ENCODE measurements around the gene SLC38A11. TPM values are rescaled to one million over a fixed set of nuclear protein-coding genes. Genes with fewer than 3 reads are reported as not detected.

SLC38A11 gene
- total RNA-seq, 1 donor from 2014 or later, result 0.41 TPM

DNA sequence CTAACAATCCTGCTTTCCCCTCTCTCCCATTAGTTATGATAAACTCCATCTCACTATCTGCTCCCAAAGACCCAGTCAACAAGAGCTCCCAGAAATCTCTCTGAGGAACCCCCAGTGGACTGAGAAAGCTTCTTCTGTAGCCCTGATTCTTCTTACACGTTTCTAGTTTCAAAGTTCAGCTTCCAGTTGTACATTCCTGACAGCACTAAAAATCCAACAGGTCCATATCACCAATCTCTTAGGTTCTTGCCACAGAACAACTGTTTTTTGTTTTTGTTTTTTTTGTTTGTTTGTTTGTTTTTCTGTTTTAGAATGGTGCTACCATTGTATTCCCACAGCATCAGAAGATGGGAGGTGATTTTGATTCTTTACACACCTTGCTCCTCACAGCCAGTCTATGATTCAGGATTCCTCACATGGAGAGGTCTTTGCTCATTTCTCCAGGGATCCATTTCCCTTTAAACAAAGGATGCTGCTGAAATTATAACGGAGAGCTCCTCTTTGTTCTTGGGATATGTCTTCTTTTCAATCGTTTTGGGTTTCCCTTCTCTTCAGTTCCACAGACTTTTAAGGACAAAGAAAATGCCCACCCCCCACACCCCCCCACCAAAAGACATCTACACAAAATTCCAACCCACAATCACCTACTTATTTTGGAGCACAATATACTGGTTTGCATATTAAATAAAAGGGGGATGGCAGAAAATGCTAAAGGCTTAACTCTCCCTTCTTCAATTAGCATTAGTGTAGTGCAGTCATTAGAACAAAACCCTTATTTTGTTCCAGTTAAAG, 57.7 kb downstream of the SLC38A11 start:
- Histone ChIP-seq H3K9me3 (no peaks in the 10 kb centered on the region), H3K27ac (peak overlapping the region; percentile 6), H3K4me3 (no peak overlapping the region), H3K4me1 (no peaks in the 10 kb centered on the region), H3K36me3 (no peaks in the 10 kb centered on the region), H3K27me3 (no peaks in the 10 kb centered on the region)
- DNase-seq, result no peak
- TF ChIP-seq CTCF (IDR thresholded peaks at IDR 0.05), result no peak
- ATAC-seq, result no peak
- intact Hi-C loops (cut with DNase I), result no loop called here

- peak; percentile 36 for ATAC-seq
Observed at GRCh38 chr2:164896634-164897355, 58.5 kb downstream of the SLC38A11 start.

DNA sequence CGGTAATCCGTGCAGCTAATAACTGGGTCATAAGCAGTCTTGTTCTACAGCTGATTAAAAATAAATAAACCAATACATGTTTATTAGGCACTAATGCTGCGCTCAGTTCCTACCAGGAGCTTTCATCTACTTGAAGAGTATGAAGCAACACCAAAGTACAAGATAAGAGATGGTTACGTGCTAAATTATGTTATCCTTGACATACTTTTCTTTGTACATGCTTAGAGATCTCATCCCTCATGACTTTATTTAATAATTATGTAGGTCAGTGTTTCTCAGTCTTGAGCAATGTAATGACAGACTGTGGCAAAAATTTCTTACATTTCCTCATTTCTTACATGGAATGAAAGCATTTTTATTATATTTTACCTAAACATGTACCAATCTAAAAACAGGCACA, 59.1 kb downstream of the SLC38A11 start:
- Histone ChIP-seq H3K36me3 (no peaks in the 10 kb centered on the region), H3K4me1 (no peaks in the 10 kb centered on the region), H3K4me3 (no peak overlapping the region), H3K27me3 (no peaks in the 10 kb centered on the region), H3K9me3 (no peaks in the 10 kb centered on the region), H3K27ac (no peak overlapping the region)
- TF ChIP-seq CTCF (IDR thresholded peaks at IDR 0.05), result no peak
- ATAC-seq (no peak), DNase-seq (no peak)
- intact Hi-C loops (cut with DNase I), result no loop called here

More at GRCh38 chr2:164896634-164897355, 58.5 kb downstream of the SLC38A11 start:
- intact Hi-C loops (cut with DNase I), result no loop called here
- no peaks in the 10 kb centered on the region for H3K27me3 ChIP-seq
- H3K36me3 ChIP-seq, result no peaks in the 10 kb centered on the region
- no peaks in the 10 kb centered on the region for H3K9me3 ChIP-seq
- no peak overlapping the region for H3K4me3 ChIP-seq
- H3K27ac ChIP-seq, result no peak overlapping the region
- no peak for TF ChIP-seq CTCF (IDR thresholded peaks at IDR 0.05)
- DNase-seq, result no peak
- no peaks in the 10 kb centered on the region for H3K4me1 ChIP-seq

GRCh38 chr2:164891460-164891859, 63.9 kb downstream of the SLC38A11 start:
- no peak for ATAC-seq
- no peak for TF ChIP-seq CTCF (IDR thresholded peaks at IDR 0.05)
- intact Hi-C loops (cut with DNase I), result no loop called here

GRCh38 chr2:164890544-164890943, 64.8 kb downstream of the SLC38A11 start:
- DNase-seq (no peak), ATAC-seq (no peak)
- intact Hi-C loops (cut with DNase I), result no loop called here
- no peaks in the 10 kb centered on the region for H3K4me1 ChIP-seq
- H3K9me3 ChIP-seq, result no peaks in the 10 kb centered on the region
- TF ChIP-seq CTCF (IDR thresholded peaks at IDR 0.05), result no peak
- no peak overlapping the region for H3K4me3 ChIP-seq
- no peaks in the 10 kb centered on the region for H3K27me3 ChIP-seq
- no peak overlapping the region for H3K27ac ChIP-seq
- H3K36me3 ChIP-seq, result no peaks in the 10 kb centered on the region

More at GRCh38 chr2:164891460-164891859, 63.9 kb downstream of the SLC38A11 start:
- Histone ChIP-seq H3K9me3 (no peaks in the 10 kb centered on the region), H3K4me3 (no peak overlapping the region), H3K36me3 (no peaks in the 10 kb centered on the region), H3K27me3 (no peaks in the 10 kb centered on the region), H3K27ac (no peak overlapping the region), H3K4me1 (no peaks in the 10 kb centered on the region)
- no peak for DNase-seq
